Amniotic stem cell (primary cell): Measurements from ENCODE around the gene ATE1.
"Not testable (repeated sequence)": the region's sequence is repeated elsewhere in the genome, so short reads cannot be mapped to it uniquely, and the experiment has no call there.

ENCODE experiments used
- DNase-seq: peaks from one replicate; lab custom pipeline; 2025; lab: John Stamatoyannopoulos, UW

ATE1 gene

GRCh38 chr10:121927841-121928527 lies at the start of gene ATE1:
Gene ATE1, minus strand, starts transcription at chr10:121928031. Its CDS starts 82 bp downstream, at chr10:121927949.
- DNase-seq, result peak; percentile 82

- DNase-seq, result no peak
These were observed 48.8 kb upstream of the ATE1 start for GRCh38 chr10:121976607-121977006.

GRCh38 chr10:121975295-121976086 lies 47.7 kb upstream of the ATE1 start:
- no peak for DNase-seq

- peak; percentile 36 for DNase-seq
These were observed 46.9 kb upstream of the ATE1 start, which contains the start of gene NSMCE4A for GRCh38 chr10:121974535-121975294. Gene NSMCE4A, minus strand, starts transcription at chr10:121975217. Its CDS starts 52 bp downstream, at chr10:121975165.

- DNase-seq, result no peak
These were observed 46.2 kb upstream of the ATE1 start for GRCh38 chr10:121974019-121974534.

- DNase-seq, result not testable (repeated sequence)
These were observed 41.3 kb upstream of the ATE1 start for GRCh38 chr10:121969086-121969485.

- no peak for DNase-seq
These were observed 38.2 kb upstream of the ATE1 start for GRCh38 chr10:121965996-121966395.

GRCh38 chr10:121961456-121961855 lies 33.6 kb upstream of the ATE1 start:
- DNase-seq, result no peak

GRCh38 chr10:121959671-121960070 lies 31.8 kb upstream of the ATE1 start:
- DNase-seq, result no peak

GRCh38 chr10:121956111-121957061 lies 28.6 kb upstream of the ATE1 start:
- DNase-seq, result no peak

- no peak for DNase-seq
These were observed 24.4 kb upstream of the ATE1 start for GRCh38 chr10:121952226-121952625.

GRCh38 chr10:121949451-121949850 lies 21.6 kb upstream of the ATE1 start:
- no peak for DNase-seq

GRCh38 chr10:121949049-121949448 lies 21.2 kb upstream of the ATE1 start:
- DNase-seq, result no peak

- DNase-seq, result no peak
These were observed 19.8 kb upstream of the ATE1 start for GRCh38 chr10:121947343-121948330.

- peak; percentile 26 for DNase-seq
These were observed 15.1 kb upstream of the ATE1 start for GRCh38 chr10:121942749-121943416.

- no peak for DNase-seq
These were observed 13.7 kb upstream of the ATE1 start for GRCh38 chr10:121941532-121941931.

- no peak for DNase-seq
These were observed 8.5 kb upstream of the ATE1 start for GRCh38 chr10:121936295-121936694.

- DNase-seq, result no peak
These were observed 7.9 kb upstream of the ATE1 start for GRCh38 chr10:121935702-121936101.
